Left kidney (tissue), 8 donors: ENCODE results near the gene SEPHS1. TPM values are rescaled to one million over a fixed set of nuclear protein-coding genes. Genes with fewer than 3 reads are reported as not detected.
A peak's percentile ranks its signal among the peaks of the same experiment; 100 is the strongest.
"Not testable (repeated sequence)": the region's sequence is repeated elsewhere in the genome, so short reads cannot be mapped to it uniquely, and the experiment has no call there.

ENCODE experiments used
- DNase-seq: peaks from one replicate; pipeline ENCODE4 v3.0.0-alpha.2; 2013
- long read RNA-seq, 8 donors: transcript quantifications; one replicate each; lab custom pipeline, GENCODE V29; 2026
- polyA plus RNA-seq: library from polyadenylated mRNA; unstranded; fragments of 120-200 nt; gene quantifications from one replicate; pipeline ENCODE4 v1.2.1, GENCODE V29; 2013; ENCODE audit not compliant: insufficient read length

The SEPHS1 gene, protein sequence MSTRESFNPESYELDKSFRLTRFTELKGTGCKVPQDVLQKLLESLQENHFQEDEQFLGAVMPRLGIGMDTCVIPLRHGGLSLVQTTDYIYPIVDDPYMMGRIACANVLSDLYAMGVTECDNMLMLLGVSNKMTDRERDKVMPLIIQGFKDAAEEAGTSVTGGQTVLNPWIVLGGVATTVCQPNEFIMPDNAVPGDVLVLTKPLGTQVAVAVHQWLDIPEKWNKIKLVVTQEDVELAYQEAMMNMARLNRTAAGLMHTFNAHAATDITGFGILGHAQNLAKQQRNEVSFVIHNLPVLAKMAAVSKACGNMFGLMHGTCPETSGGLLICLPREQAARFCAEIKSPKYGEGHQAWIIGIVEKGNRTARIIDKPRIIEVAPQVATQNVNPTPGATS
- polyA plus RNA-seq: 129 TPM
- long read RNA-seq, donor 1, transcript SEPHS1-201 (9 exons, 3,273 nt): major isoform, 27 of 62 reads
- long read RNA-seq, donor 1, partial matches to known transcripts: 29 of 62 reads
- long read RNA-seq, donor 1, other reads (novel, unspliced or antisense): 5 of 62 reads
- long read RNA-seq, donor 2, transcript SEPHS1-201 (9 exons, 3,273 nt): major isoform, 19 of 81 reads
- long read RNA-seq, donor 2, partial matches to known transcripts: 62 of 81 reads
- long read RNA-seq, donor 2, other reads (novel, unspliced or antisense): 0 of 81 reads
- long read RNA-seq, donor 3, transcript SEPHS1-201 (9 exons, 3,273 nt): major isoform, 19 of 61 reads
- long read RNA-seq, donor 3, partial matches to known transcripts: 33 of 61 reads
- long read RNA-seq, donor 3, other reads (novel, unspliced or antisense): 9 of 61 reads
- long read RNA-seq, donor 4, partial matches to known transcripts: 0 of 1 reads
- long read RNA-seq, donor 4, other reads (novel, unspliced or antisense): 0 of 1 reads
- long read RNA-seq, donor 5, transcript SEPHS1-201 (9 exons, 3,273 nt): major isoform, 26 of 83 reads
- long read RNA-seq, donor 5, partial matches to known transcripts: 57 of 83 reads
- long read RNA-seq, donor 5, other reads (novel, unspliced or antisense): 0 of 83 reads
- long read RNA-seq, donor 6, transcript SEPHS1-201 (9 exons, 3,273 nt): major isoform, 17 of 64 reads
- long read RNA-seq, donor 6, partial matches to known transcripts: 44 of 64 reads
- long read RNA-seq, donor 6, other reads (novel, unspliced or antisense): 0 of 64 reads
- long read RNA-seq, donor 7, transcript SEPHS1-201 (9 exons, 3,273 nt): major isoform, 42 of 91 reads
- long read RNA-seq, donor 7, partial matches to known transcripts: 28 of 91 reads
- long read RNA-seq, donor 7, other reads (novel, unspliced or antisense): 21 of 91 reads
- long read RNA-seq, donor 8, partial matches to known transcripts: 0 of 10 reads
- long read RNA-seq, donor 8, other reads (novel, unspliced or antisense): 6 of 10 reads

DNA sequence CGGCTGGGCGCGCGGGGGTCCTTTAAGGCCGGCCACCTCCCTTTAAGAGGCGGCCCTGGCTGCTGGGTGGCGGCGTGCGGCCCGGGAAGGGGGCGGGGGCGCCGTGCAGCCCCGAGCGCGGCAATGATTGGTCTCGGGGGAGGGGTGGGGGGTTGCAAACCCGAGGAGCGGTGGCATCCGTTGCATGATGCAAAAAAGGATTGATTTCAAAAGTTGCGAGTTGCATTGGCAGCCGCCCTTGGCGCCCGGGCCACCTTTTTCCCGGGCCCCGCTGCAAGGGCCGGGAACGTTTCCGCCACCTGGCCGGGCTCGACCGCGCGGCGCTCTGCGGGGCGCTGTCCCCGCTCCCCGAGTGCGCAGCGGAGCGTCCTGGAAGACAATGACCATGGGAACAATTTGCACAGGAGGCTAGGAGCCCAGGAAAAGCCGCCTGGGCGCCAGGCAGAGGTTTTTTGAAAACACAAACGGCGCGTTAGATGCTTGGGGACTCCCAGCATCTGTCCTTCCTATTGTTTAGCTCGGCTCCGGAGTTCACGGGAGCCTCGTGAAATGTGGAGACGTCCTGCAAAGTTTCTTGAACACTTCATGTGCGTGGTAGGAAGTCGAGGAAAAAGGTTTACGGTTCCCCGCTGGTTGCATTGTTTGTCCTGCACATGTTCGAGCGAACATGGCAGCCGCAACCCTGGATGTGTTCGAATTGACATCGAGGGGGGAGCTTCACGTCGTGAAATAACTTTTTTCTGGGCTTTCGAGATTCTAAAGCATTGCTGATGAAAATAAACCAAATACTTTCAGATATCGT is at the start of gene SEPHS1:
Gene SEPHS1, minus strand, starts transcription at position 78 of the 802 bp plus-strand sequence. CDS start 3,343 bp downstream, outside the sequence.
- DNase-seq: peak; percentile 78

- DNase-seq: no peak
Measured at GRCh38 chr10:13397052-13397451, 49.0 kb upstream of the SEPHS1 start.

DNA sequence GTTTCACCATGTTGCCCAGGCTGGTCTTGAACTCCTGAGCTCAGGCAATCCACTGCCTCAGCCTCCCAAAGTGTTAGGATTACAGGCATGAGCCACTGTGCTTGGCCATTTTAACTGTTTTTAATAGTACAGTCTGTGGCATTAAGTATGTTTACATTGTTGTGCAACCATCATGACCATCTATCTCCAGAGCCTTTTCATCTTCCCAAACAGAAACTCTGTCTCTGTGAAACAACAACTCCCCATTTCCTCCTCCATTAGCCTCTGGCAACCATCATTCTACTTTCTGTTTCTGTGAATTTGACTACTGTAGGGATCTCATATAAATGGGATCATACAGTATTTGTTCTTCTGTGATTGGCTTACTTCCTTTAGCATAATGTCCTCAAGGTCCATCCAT is 48.3 kb upstream of the SEPHS1 start:
- no peak for DNase-seq

DNA sequence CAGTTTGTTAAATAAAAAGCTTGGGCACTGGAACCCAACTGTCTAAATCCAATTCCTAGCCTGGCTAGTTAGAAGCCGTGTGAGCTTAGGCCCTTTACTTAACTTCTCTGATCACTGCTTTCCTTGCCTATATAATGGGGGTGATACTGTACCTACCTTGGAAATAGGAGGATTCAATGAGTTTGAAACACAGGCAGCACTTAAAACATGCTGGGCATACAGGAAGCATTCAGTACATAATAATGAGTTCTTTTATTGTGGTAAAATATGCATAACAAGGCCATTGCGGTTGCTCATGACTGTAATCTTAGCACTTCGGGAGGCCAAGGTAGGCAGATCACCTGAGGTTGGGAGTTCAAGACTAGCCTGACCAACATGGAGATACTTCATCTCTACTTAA is 47.4 kb upstream of the SEPHS1 start:
- no peak for DNase-seq

DNA sequence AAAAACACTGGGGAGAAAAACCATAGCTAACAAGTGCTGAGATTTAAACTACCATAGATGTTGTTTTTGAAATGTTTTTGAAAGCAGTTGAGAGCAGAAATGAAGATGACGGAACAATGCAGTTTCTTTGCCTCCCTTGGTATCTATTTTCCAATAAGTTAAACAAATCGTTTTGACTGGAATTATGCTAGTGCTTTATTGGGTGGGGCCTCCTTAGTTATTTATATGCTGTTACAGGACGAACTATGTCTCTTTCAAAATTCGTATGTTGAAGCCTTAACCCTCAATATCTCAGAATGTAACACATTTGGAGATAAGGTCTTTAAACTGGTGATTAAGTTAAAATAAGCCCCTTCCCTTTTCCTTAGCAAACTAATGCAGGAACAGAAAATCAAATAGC is 45.5 kb upstream of the SEPHS1 start:
- no peak for DNase-seq

GRCh38 chr10:13392701-13393100 is 44.6 kb upstream of the SEPHS1 start:
- DNase-seq: no peak

GRCh38 chr10:13390604-13391522 is 42.8 kb upstream of the SEPHS1 start:
- DNase-seq: no peak

DNA sequence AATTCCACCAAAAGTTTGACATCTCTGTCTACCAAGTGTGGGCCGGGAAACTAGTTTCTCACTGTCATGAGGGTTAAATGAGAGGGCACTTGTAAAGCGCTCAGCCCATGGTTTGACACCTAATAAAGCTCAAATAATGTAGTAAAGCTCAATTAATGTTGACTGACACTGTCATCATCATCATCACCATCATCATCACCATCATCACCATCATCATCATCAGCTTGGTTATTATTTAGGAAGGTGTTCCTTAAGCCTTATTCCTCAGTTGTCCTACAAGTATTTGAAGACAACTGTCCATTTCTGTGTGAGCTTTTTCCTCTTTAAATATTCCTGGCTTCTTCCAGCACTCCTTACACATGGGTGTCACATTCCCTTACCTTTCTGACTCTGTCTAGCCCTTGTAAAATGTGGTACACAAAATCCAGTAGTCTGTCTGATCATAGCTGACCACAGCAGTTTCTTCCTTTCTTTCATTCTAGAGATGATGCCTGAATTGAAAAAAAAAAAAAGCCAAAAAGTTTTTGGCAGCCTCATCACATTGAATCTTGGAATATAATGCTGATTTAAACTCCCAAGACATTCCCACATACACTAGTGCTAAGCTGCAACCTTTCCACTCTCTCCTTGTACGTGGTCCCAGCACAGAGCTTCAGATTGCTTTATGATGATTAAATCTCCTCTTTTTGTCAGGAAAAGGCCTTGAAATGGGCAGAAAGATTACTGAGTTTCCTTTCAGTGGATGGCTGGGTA is 40.6 kb upstream of the SEPHS1 start:
- no peak for DNase-seq

DNA sequence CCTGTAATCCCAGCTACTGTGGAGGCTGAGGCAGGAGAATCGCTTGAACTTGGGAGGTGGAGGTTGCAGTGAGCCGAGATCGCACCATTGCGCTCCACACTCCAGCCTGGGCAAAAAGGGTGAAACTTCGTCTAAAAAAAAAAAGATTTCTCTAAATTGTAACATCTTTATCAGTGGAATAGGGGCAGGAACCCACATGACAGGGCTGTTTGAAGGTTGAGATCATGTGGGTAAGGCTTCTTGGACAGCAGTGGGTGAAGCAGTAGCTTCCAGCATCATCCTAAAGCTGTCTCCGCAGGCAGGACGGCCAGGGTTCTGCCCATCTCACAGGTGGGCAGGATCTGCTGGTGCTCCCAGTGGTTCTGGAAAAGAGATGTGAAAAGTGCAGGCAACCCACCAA is 37.9 kb upstream of the SEPHS1 start:
- no peak for DNase-seq

- DNase-seq: no peak
Measured at GRCh38 chr10:13383399-13383761, 35.3 kb upstream of the SEPHS1 start.

DNA sequence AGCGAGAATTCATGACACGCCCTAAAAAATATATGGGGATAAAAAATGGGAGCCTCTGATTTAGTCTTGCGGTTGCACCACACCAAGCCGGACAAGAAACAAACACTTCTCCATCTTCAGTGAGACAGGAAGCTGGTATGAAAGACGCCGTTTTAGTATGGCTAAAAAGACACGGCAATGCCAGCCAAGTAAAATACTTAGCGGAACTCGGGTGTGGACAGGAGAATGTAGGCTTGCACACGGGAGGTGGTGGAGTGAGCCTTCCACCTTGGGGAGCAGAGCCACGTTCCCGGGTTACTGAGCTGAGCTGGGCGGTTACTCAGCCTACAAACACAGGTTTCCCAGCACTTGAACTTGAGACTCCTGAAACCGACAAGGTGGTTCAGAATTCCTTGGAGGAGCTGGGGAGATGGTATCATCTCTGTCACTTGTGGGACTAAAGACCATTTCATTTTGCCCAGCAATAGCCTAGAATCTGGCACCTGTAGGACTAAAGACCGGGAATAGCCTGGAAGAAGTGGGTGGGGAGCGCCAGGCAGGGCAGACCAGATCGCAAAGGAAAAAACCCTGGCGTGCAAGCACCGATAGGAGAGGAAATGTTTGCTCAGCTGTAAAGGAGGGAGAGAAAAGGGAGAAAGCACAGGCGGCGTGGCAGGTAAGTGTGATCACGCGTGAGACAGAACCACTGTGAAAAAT is 34.8 kb upstream of the SEPHS1 start:
- no peak for DNase-seq

DNA sequence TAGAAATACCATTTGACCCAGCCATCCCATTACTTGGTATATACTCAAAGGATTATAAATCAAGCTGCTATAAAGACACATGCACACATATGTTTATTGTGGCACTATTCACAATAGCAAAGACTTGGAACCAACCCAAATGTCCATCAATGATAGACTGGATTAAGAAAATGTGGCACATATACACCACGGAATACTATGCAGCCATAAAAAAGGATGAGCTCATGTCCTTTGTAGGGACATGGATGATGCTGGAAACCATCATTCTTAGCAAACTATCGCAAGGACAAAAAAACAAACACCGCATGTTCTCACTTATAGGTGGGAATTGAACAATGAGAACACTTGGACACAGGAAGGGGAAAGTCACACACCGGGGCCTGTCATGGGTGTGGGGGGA is 31.0 kb upstream of the SEPHS1 start:
- not testable (repeated sequence) for DNase-seq

DNA sequence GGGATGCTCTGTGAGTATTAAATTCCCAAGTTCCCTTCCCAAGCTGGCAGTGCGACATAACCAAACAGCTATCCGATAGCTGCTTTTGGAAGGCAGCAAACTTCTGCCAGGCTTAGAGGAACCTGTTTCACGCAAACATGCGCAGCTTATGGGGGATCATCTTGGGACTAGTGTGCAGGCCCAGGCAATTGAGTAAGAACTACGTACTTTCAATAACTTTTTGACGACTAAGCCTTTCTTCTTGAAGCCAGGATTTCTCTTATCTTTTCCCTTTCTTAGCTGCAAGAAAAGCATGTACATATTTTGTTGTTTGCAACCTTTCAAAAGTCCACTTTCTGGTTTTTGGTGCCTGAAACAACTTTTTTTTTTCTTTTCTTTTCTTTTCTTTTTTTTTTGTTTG is 28.7 kb upstream of the SEPHS1 start:
- DNase-seq: no peak

GRCh38 chr10:13376297-13376696 is 28.2 kb upstream of the SEPHS1 start:
- DNase-seq: no peak

- DNase-seq: no peak
Measured at GRCh38 chr10:13375791-13376190, 27.7 kb upstream of the SEPHS1 start.

DNA sequence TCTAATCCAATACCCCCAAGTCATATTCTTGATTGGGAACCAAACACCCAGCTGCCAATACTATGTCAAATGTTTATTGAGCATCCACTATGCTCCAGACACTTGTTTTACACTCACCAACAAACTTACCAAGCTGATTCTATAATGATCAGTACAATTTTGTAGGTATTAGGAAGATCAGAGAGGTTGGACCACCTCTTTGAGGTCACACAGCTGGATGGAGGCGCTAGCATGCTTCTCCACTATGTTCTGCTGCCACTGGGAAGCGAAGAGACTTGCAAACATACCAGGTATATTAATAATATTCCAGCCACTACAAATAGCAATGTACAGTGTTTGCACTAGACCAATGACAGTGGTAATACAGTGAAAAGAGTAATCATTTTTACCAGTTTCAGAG is 25.6 kb upstream of the SEPHS1 start:
- no peak for DNase-seq

DNA sequence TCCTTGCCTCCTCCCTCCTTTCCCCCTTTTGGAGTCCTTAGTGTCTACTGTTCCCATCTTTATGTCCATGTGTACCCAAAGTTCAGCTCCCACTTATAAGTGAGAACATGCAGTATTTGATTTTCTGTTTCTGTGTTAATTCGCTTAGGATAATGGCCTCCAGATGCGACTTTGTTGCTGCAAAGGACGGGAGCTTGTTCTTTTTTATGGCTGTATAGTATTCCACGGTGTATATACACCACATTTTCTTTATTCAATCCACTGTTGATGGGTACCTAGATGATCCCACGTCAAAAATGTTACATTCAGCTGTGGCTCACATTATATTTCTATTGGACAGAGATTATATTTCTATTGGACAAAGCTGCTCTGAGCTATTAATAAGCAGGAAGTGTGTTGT is 24.4 kb upstream of the SEPHS1 start:
- DNase-seq: no peak

DNA sequence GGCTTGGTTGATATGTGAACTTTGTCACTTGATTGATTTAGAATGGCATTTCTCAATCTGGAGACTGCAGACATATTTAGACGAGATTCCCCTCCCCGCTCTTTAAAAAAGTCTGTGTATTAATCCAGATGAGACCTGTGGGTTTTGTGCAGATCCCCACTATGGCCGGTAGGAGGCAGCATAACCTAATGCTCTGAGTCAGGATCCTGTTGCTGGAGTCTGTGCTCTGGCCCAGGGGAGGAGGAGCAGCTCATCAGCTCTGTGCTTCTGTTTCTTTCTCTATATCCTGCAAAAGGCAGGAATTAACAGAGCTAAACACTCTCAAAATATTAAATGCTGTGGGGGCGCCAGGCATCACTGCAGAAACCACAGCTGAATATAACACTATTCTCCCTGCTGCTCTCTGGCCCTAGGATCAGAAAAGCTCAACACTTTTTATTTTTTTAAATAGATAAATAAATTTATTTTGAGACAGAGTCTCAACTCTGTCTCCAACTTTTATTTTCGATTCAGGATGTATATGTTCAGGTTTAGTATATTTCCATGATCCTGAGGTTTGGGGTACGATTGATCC is 23.9 kb upstream of the SEPHS1 start:
- DNase-seq: peak; percentile 95
